Liver (tissue), 3 donors: ENCODE results near the gene SNX6.
A peak's percentile ranks its signal among the peaks of the same experiment; 100 is the strongest.

ENCODE experiments used
- CTCF ChIP-seq: fragments of 150-350 bp; IDR thresholded peaks from 2 replicates; pipeline ENCODE4 v1.5.1; 2017; ENCODE audit warnings: improper control_type of control experiment, low read depth, low read length; ENCODE audit not compliant: missing input control
- HNF4A ChIP-seq, 2 donors: conservative IDR thresholded peaks; 2 replicates each; pipeline ENCODE4 v1.6.1; 2016; ENCODE audit warnings: antibody characterized with exemption in 2 of 2, mild to moderate bottlenecking in 2 of 2
- JUND ChIP-seq, 2 donors: IDR thresholded peaks; 2 replicates each; pipeline ENCODE4 v1.6.1; 2016; ENCODE audit warnings: antibody characterized with exemption in 2 of 2
- NR2F2 ChIP-seq: IDR thresholded peaks from 2 replicates; pipeline ENCODE4 v1.6.1; 2016; ENCODE audit warnings: antibody characterized with exemption
- RAD21 ChIP-seq, 2 donors: IDR thresholded peaks; 2 replicates each; pipeline ENCODE4 v1.6.1; 2016; ENCODE audit warnings: antibody characterized with exemption in 2 of 2, mild to moderate bottlenecking in 2 of 2
- RXRA ChIP-seq, 2 donors: IDR thresholded peaks; 2 replicates each; pipeline ENCODE4 v1.6.1; 2017 to 2018; ENCODE audit warnings: antibody characterized with exemption in 2 of 2, mild to moderate bottlenecking in 1 of 2
- SP1 ChIP-seq: IDR thresholded peaks from 2 replicates; pipeline ENCODE4 v1.6.1; 2018; ENCODE audit warnings: antibody characterized with exemption, mild to moderate bottlenecking
- TAF1 ChIP-seq: conservative IDR thresholded peaks from 2 replicates; pipeline ENCODE4 v1.6.1; 2016; ENCODE audit warnings: antibody characterized with exemption, mild to moderate bottlenecking
- ZBTB33 ChIP-seq: IDR thresholded peaks from 2 replicates; pipeline ENCODE4 v1.6.1; 2016; ENCODE audit warnings: antibody characterized with exemption
- donor health status: healthy.
- donor health status: healthy.

- TF ChIP-seq ZBTB33 (no peak), CTCF (no peak), JUND (IDR thresholded peaks at IDR 0.05) (no peak), TAF1 (peak; percentile 65), SP1 (peak; percentile 71), NR2F2 (no peak), HNF4A (conservative IDR thresholded peaks at IDR 0.05) (peak; percentile 38 to 43), RAD21 (IDR thresholded peaks at IDR 0.05) (peak in 1 of 2 donors; percentile 41), RXRA (IDR thresholded peaks at IDR 0.05) (peak in 1 of 2 donors; percentile 42)
These were observed 90.4 kb downstream of the SNX6 start, which contains the start of gene EAPP for GRCh38 chr14:34539407-34540180.
